CD14-positive monocyte (primary cell): ENCODE measurements around the gene SRD5A2. TPM values are rescaled to one million over a fixed set of nuclear protein-coding genes. Genes with fewer than 3 reads are reported as not detected.

Source experiments
- DNase-seq, 3 donors: peaks; one replicate each; pipeline ENCODE4 v3.0.0-alpha.2; 2011 to 2022
- H2AFZ ChIP-seq: 2 replicates; pipeline ENCODE4 v1.6.0; 2012; ENCODE audit warnings: mild to moderate bottlenecking, low read depth, low read length, inconsistent platforms; ENCODE audit not compliant: insufficient read depth, poor library complexity, severe bottlenecking
- H3K27ac ChIP-seq, 2 donors: 1 replicate in 1 of 2; 2 replicates in 1 of 2; pipeline ENCODE4 v1.5.1; 2012 to 2013; ENCODE audit warnings: low read length in 2 of 2, control low read depth in 1 of 2, inconsistent platforms in 1 of 2, low read depth in 1 of 2, mild to moderate bottlenecking in 1 of 2
- H3K27me3 ChIP-seq, 2 donors: one replicate each; pipeline versions ENCODE4 v1.6.0 to v1.6.1; 2011 to 2013; ENCODE audit warnings: low read length in 2 of 2; ENCODE audit not compliant: control insufficient read depth in 2 of 2, insufficient read depth in 2 of 2
- H3K36me3 ChIP-seq, 2 donors: replicated peaks in 1 of 2; 1 replicate in 1 of 2; 2 replicates in 1 of 2; pipeline versions ENCODE4 v1.5.1 to v1.6.1; 2012 to 2013; ENCODE audit warnings: low read length in 2 of 2, control low read depth in 1 of 2, inconsistent platforms in 1 of 2, mild to moderate bottlenecking in 1 of 2; ENCODE audit not compliant: insufficient read depth in 2 of 2, control insufficient read depth in 1 of 2
- H3K4me1 ChIP-seq, 2 donors: 1 replicate in 1 of 2; 2 replicates in 1 of 2; pipeline versions ENCODE4 v1.5.1 to v1.6.1; 2012 to 2013; ENCODE audit warnings: low read length in 2 of 2, control low read depth in 1 of 2, inconsistent platforms in 1 of 2, mild to moderate bottlenecking in 1 of 2, moderate library complexity in 1 of 2; ENCODE audit not compliant: insufficient read depth in 2 of 2, control insufficient read depth in 1 of 2
- H3K4me2 ChIP-seq: replicated peaks from 2 replicates; pipeline ENCODE3; 2012; ENCODE audit warnings: low read length, moderate library complexity, mild to moderate bottlenecking; ENCODE audit not compliant: poor library complexity, severe bottlenecking; ENCODE audit errors: extremely low read depth
- H3K4me3 ChIP-seq, 3 experiments: fragments of 200-600 bp in 1 of 3; sonication (generic) in 1 of 3; replicated peaks in 1 of 3; 1 replicate in 2 of 3; 2 replicates in 1 of 3; pipeline ENCODE4 v1.5.1; 2011 to 2013; ENCODE audit warnings: low read length in 3 of 3, mild to moderate bottlenecking in 3 of 3, control low read depth in 2 of 3, low read depth in 2 of 3, inconsistent platforms in 1 of 3, moderate library complexity in 1 of 3
- H3K79me2 ChIP-seq: 2 replicates; pipeline ENCODE4 v1.6.0; 2012; ENCODE audit warnings: mild to moderate bottlenecking, control low read depth, inconsistent platforms, low read length, moderate library complexity; ENCODE audit not compliant: insufficient read depth
- H3K9ac ChIP-seq: 2 replicates; pipeline ENCODE4 v1.6.0; 2017; ENCODE audit warnings: low read length, mild to moderate bottlenecking; ENCODE audit not compliant: insufficient read depth, poor library complexity, severe bottlenecking
- H3K9me3 ChIP-seq, 2 donors: replicated peaks in 1 of 2; 1 replicate in 1 of 2; 2 replicates in 1 of 2; pipeline versions ENCODE4 v1.5.1 to v1.6.1; 2012 to 2013; ENCODE audit warnings: low read length in 2 of 2, control low read depth in 1 of 2; ENCODE audit not compliant: control insufficient read depth in 1 of 2, insufficient read depth in 1 of 2
- H4K20me1 ChIP-seq: 2 replicates; pipeline ENCODE4 v1.6.0; 2012; ENCODE audit warnings: mild to moderate bottlenecking, low read length, control low read depth, moderate library complexity; ENCODE audit not compliant: insufficient read depth
- H3K27ac Mint-ChIP-seq, 7 donors: one replicate each; pipeline ENCODE4 v1.8.0; 2020; ENCODE audit warnings: mild to moderate bottlenecking in 7 of 7, mixed read lengths in 7 of 7, moderate library complexity in 6 of 7, inconsistent platforms in 2 of 7
- H3K27me3 Mint-ChIP-seq, 3 donors: one replicate each; pipeline ENCODE4 v1.8.0; 2021 to 2022; ENCODE audit warnings: low read depth in 3 of 3, mild to moderate bottlenecking in 3 of 3, mixed read lengths in 3 of 3, moderate library complexity in 3 of 3, inconsistent platforms in 1 of 3
- H3K36me3 Mint-ChIP-seq, 2 donors: one replicate each; pipeline ENCODE4 v1.8.0; 2020; ENCODE audit warnings: mixed read lengths in 2 of 2, inconsistent platforms in 1 of 2, mild to moderate bottlenecking in 1 of 2
- H3K4me1 Mint-ChIP-seq: one replicate; pipeline ENCODE4 v1.8.0; 2020; ENCODE audit warnings: mild to moderate bottlenecking, mixed read lengths
- H3K4me3 Mint-ChIP-seq, 2 donors: one replicate each; pipeline ENCODE4 v1.8.0; 2020; ENCODE audit warnings: mild to moderate bottlenecking in 2 of 2, mixed read lengths in 2 of 2, moderate library complexity in 1 of 2
- H3K9me3 Mint-ChIP-seq, 7 donors: one replicate each; pipeline ENCODE4 v1.8.0; 2020 to 2022; ENCODE audit warnings: mixed read lengths in 7 of 7, mild to moderate bottlenecking in 6 of 7, moderate library complexity in 6 of 7, inconsistent platforms in 2 of 7
- CTCF ChIP-seq: fragments of 200-600 bp; IDR thresholded peaks from one replicate; pipeline ENCODE4 v1.8.0; 2022; ENCODE audit warnings: antibody characterized with exemption, mild to moderate bottlenecking
- WGBS: methylation state at CpG from one replicate; pipeline ENCODE4 v1.1.5; 2013; ENCODE audit warnings: missing lambda C conversion rate; ENCODE audit not compliant: insufficient coverage; 5-methylcytosine and 5-hydroxymethylcytosine counted together
- intact Hi-C, 2 donors: fragments of 100-400 bp; cut with micrococcal nuclease; formaldehyde crosslinking; loops; one replicate each; pipeline versions ENCODE4 v1.15.0 to v1.15.1; 2023
- polyA plus RNA-seq, 3 donors: library from polyadenylated mRNA; depleted of rRNA in 1 of 3; unstranded in 2 of 3; stranded (reverse) in 1 of 3; fragments of 300-500 nt in 2 of 3; fragments of >200 nt in 1 of 3; fragmentation: Illumina TruSeq in 2 of 3; gene quantifications; 1 replicate in 2 of 3; 2 replicates in 1 of 3; pipeline ENCODE4 v1.2.3, GENCODE V29; 2012 to 2021

The SRD5A2 gene
- polyA plus RNA-seq, 3 donors: not detected

GRCh38 chr2:31534636-31535035 is 46.1 kb downstream of the SRD5A2 start:
- H3K4me3 ChIP-seq: no peak overlapping the region
- intact Hi-C loops: no loop called here
- no peak overlapping the region for H3K4me2 ChIP-seq
- Mint-ChIP-seq H3K4me1 (no peaks in the 10 kb centered on the region), H3K36me3 (no peaks in the 10 kb centered on the region), H3K4me3 (no peak overlapping the region), H3K27me3 (peaks cover 3 to 9% (median 5%) of the 10 kb centered on the region in 3 donors), H3K9me3 (peaks cover 0 to 2% (median 0%) of the 10 kb centered on the region in 7 donors), H3K27ac (no peak overlapping the region)
- no peaks in the 10 kb centered on the region for H3K9me3 ChIP-seq
- no peak overlapping the region for H3K9ac ChIP-seq
- no peaks in the 10 kb centered on the region for H3K79me2 ChIP-seq
- H3K36me3 ChIP-seq: no peaks in the 10 kb centered on the region
- no peak for DNase-seq
- TF ChIP-seq CTCF: no peak
- no peaks in the 10 kb centered on the region for H4K20me1 ChIP-seq
- 86% methylated on average over 1 of the region's 1 CpG for WGBS
- no peak overlapping the region for H3K27ac ChIP-seq
- no peak overlapping the region for H2AFZ ChIP-seq
- H3K4me1 ChIP-seq: no peaks in the 10 kb centered on the region
- H3K27me3 ChIP-seq: no peaks in the 10 kb centered on the region

- no peak overlapping the region for H2AFZ ChIP-seq
- H3K9ac ChIP-seq: no peak overlapping the region
- WGBS: 75% methylated on average over 1 of the region's 1 CpG
- Mint-ChIP-seq H3K27me3 (peaks cover 5 to 9% (median 5%) of the 10 kb centered on the region in 3 donors), H3K4me1 (no peaks in the 10 kb centered on the region), H3K9me3 (no peaks in the 10 kb centered on the region), H3K36me3 (no peaks in the 10 kb centered on the region), H3K27ac (no peak overlapping the region), H3K4me3 (no peak overlapping the region)
- no peak for DNase-seq
- no peaks in the 10 kb centered on the region for H3K36me3 ChIP-seq
- no peaks in the 10 kb centered on the region for H4K20me1 ChIP-seq
- intact Hi-C loops: no loop called here
- H3K27me3 ChIP-seq: no peaks in the 10 kb centered on the region
- H3K9me3 ChIP-seq: no peaks in the 10 kb centered on the region
- no peak overlapping the region for H3K4me3 ChIP-seq
- H3K79me2 ChIP-seq: no peaks in the 10 kb centered on the region
- H3K27ac ChIP-seq: no peak overlapping the region
- H3K4me2 ChIP-seq: no peak overlapping the region
- no peak for TF ChIP-seq CTCF
- H3K4me1 ChIP-seq: no peaks in the 10 kb centered on the region
These were observed 47.7 kb downstream of the SRD5A2 start for GRCh38 chr2:31533036-31533435.
